Measurements from ENCODE around the gene TMEM94. TPM values are rescaled to one million over a fixed set of nuclear protein-coding genes. Genes with fewer than 3 reads are reported as not detected.

The TMEM94 gene
- total and polyA plus RNA-seq, 2 of the 13 experiments (the other 11 are each of a cell fraction or from before 2014, with no cell fraction given), result 32.6 to 134 TPM

- no peak for TF ChIP-seq NR3C1 (CRISPR knock-in tag; IDR thresholded peaks at IDR 0.05)
- TF ChIP-seq ZNF260 (CRISPR knock-in tag; IDR thresholded peaks at IDR 0.05; ENCODE audit: borderline replicate concordance, low read depth), result no peak
- TF ChIP-seq ZNF484 (CRISPR knock-in tag; IDR thresholded peaks at IDR 0.05; ENCODE audit: borderline replicate concordance, low read depth), result no peak
- TF ChIP-seq ISL2 (CRISPR knock-in tag; IDR thresholded peaks at IDR 0.05), result no peak
- TF ChIP-seq SOX5 (CRISPR knock-in tag; IDR thresholded peaks at IDR 0.05; ENCODE audit: borderline replicate concordance), result no peak
- TF ChIP-seq PAXIP1 (CRISPR knock-in tag; conservative IDR thresholded peaks at IDR 0.05), result peak; percentile 31; the same call in 1 of the 2 replicates
- TF ChIP-seq ZNF549 (CRISPR knock-in tag; IDR thresholded peaks at IDR 0.05), result no peak
- no peak for TF ChIP-seq RXRA (CRISPR knock-in tag; IDR thresholded peaks at IDR 0.05)
- no peak for TF ChIP-seq ZNF567 (CRISPR knock-in tag; IDR thresholded peaks at IDR 0.05; ENCODE audit: borderline replicate concordance)
- TF ChIP-seq ZBTB40 (IDR thresholded peaks at IDR 0.05), result no peak
- peak; percentile 47; the same call in 1 of the 2 replicates for TF ChIP-seq ZBTB40 (CRISPR knock-in tag; IDR thresholded peaks at IDR 0.05)
- TF ChIP-seq HIC2 (CRISPR knock-in tag; IDR thresholded peaks at IDR 0.05; ENCODE audit: low read depth), result peak; percentile 48; the same call in 1 of the 2 replicates
- TF ChIP-seq NFATC3 (CRISPR knock-in tag; IDR thresholded peaks at IDR 0.05), result no peak
- no peak for TF ChIP-seq KMT2B (CRISPR knock-in tag; IDR thresholded peaks at IDR 0.05)
Observed at GRCh38 chr17:75525806-75526554, 69.5 kb downstream of the TMEM94 start (continued).

Measured in HepG2 (cell line).